Upper lobe of left lung (tissue), 6 donors: ENCODE data around the gene TSPAN7. TPM values are rescaled to one million over a fixed set of nuclear protein-coding genes. Genes with fewer than 3 reads are reported as not detected.

Experiments used
- ATAC-seq, 2 donors: fragments of 200-7000 bp; cut with Tn5 transposase; one replicate each; pipeline ENCODE4 v1.9.1; 2022; ENCODE audit warnings: mild to moderate bottlenecking in 2 of 2, moderate library complexity in 2 of 2; ENCODE audit not compliant: low FRiP score in 2 of 2
- DNase-seq, 2 donors: peaks; one replicate each; pipeline ENCODE4 v3.0.0-alpha.2; 2019 to 2020
- H3K27ac ChIP-seq, 4 donors: fragments of 200-600 bp; sonication (generic); one replicate each; pipeline ENCODE4 v1.5.1; 2016 to 2019
- H3K27me3 ChIP-seq, 4 donors: fragments of 200-600 bp; sonication (generic); one replicate each; pipeline ENCODE4 v1.5.1; 2017 to 2019
- H3K36me3 ChIP-seq, 4 donors: fragments of 200-600 bp; sonication (generic); one replicate each; pipeline ENCODE4 v1.5.1; 2016 to 2019
- H3K4me1 ChIP-seq, 4 donors: fragments of 200-600 bp; sonication (generic); one replicate each; pipeline ENCODE4 v1.5.1; 2018 to 2019
- H3K4me3 ChIP-seq, 4 donors: fragments of 200-600 bp; sonication (generic); one replicate each; pipeline ENCODE4 v1.5.1; 2017 to 2019; ENCODE audit warnings: mild to moderate bottlenecking in 2 of 4, moderate library complexity in 1 of 4
- H3K9me3 ChIP-seq, 4 donors: fragments of 200-600 bp; sonication (generic); one replicate each; pipeline ENCODE4 v1.5.1; 2018 to 2019
- CTCF ChIP-seq, 6 experiments: fragments of 450-650 bp in 4 of 6; fragments of 200-600 bp in 2 of 6; sonication (generic) in 2 of 6; IDR thresholded peaks; one replicate each; pipeline ENCODE4 v1.5.1; 2016 to 2019; ENCODE audit warnings: antibody characterized with exemption in 6 of 6
- EP300 ChIP-seq, 4 donors: sonication (generic); formaldehyde crosslinking; IDR thresholded peaks; one replicate each; pipeline ENCODE4 v1.5.1; 2017; ENCODE audit warnings: antibody characterized with exemption in 4 of 4, control low read depth in 2 of 4
- POLR2A ChIP-seq, 4 donors: fragments of 450-650 bp; IDR thresholded peaks; one replicate each; pipeline ENCODE4 v1.5.1; 2016 to 2017; ENCODE audit warnings: antibody characterized with exemption in 4 of 4, mild to moderate bottlenecking in 2 of 4
- POLR2AphosphoS5 ChIP-seq, 2 donors: sonication (generic); formaldehyde crosslinking; IDR thresholded peaks; one replicate each; pipeline ENCODE4 v1.5.1; 2017; ENCODE audit warnings: antibody characterized with exemption in 2 of 2
- WGBS, 2 donors: methylation state at CpG; one replicate each; pipeline ENCODE4 v1.1.5; 2017 to 2018; 5-methylcytosine and 5-hydroxymethylcytosine counted together
- total RNA-seq, 6 donors: library from RNA; depleted of rRNA in 4 of 6; stranded (reverse); fragments of >200 nt in 4 of 6; gene quantifications; one replicate each; pipeline versions ENCODE4 v1.1.0 to v1.2.1, GENCODE V29; 2016 to 2021
- donor health status: DM: no; HTN: no; CAD: no; lungs with moderate emphysema.
- donor health status: DM: no; HTN: yes; CAD: no; lungs with severe emphysema.

The TSPAN7 gene
- total RNA-seq, 6 donors from 2014 or later = 7.3 to 65.0 (median 49.4) TPM

GRCh38 chrX:38552721-38553120 is 8.6 kb upstream of the TSPAN7 start:
- WGBS, 2 donors = 75 to 92% methylated on average over 1 of the region's 1 CpG
- ATAC-seq = no peak
- H3K27ac ChIP-seq = no peak overlapping the region

GRCh38 chrX:38558686-38559085 is 2.7 kb upstream of the TSPAN7 start:
- no peaks in the 10 kb centered on the region for H3K9me3 ChIP-seq
- no peaks in the 10 kb centered on the region for H3K36me3 ChIP-seq
- TF ChIP-seq POLR2A (IDR thresholded peaks at IDR 0.05) (no peak), CTCF (IDR thresholded peaks at IDR 0.05) (no peak), POLR2AphosphoS5 (IDR thresholded peaks at IDR 0.05) (no peak), EP300 (IDR thresholded peaks at IDR 0.05) (no peak)
- H3K27me3 ChIP-seq = no peaks in the 10 kb centered on the region
- peaks cover 0 to 6% (median 1%) of the 10 kb centered on the region in 4 donors for H3K4me1 ChIP-seq
- ATAC-seq (no peak), DNase-seq (no peak)
- 87% methylated on average over 2 of the region's 2 CpGs; no CpG with 5 or more reads in 1 of the 2 donors for WGBS, 2 donors
- H3K4me3 ChIP-seq = no peak overlapping the region
- H3K27ac ChIP-seq = no peak overlapping the region

More at GRCh38 chrX:38552721-38553120, 8.6 kb upstream of the TSPAN7 start:
- Histone ChIP-seq H3K4me3 (no peak overlapping the region), H3K4me1 (no peaks in the 10 kb centered on the region), H3K36me3 (no peaks in the 10 kb centered on the region), H3K9me3 (peaks cover 0 to 6% (median 0%) of the 10 kb centered on the region in 4 donors), H3K27me3 (no peaks in the 10 kb centered on the region)
- DNase-seq = no peak
- TF ChIP-seq POLR2A (IDR thresholded peaks at IDR 0.05) (no peak), POLR2AphosphoS5 (IDR thresholded peaks at IDR 0.05) (no peak), EP300 (IDR thresholded peaks at IDR 0.05) (no peak), CTCF (IDR thresholded peaks at IDR 0.05) (no peak)

- Histone ChIP-seq H3K27ac (peak overlapping the region in 3 of 4 donors; percentile 30 to 62 (median 39)), H3K4me1 (peaks cover 0 to 6% (median 1%) of the 10 kb centered on the region in 4 donors)
- no peak for ATAC-seq
Measured at GRCh38 chrX:38560776-38561125, 591 bp upstream of the TSPAN7 start.

DNA sequence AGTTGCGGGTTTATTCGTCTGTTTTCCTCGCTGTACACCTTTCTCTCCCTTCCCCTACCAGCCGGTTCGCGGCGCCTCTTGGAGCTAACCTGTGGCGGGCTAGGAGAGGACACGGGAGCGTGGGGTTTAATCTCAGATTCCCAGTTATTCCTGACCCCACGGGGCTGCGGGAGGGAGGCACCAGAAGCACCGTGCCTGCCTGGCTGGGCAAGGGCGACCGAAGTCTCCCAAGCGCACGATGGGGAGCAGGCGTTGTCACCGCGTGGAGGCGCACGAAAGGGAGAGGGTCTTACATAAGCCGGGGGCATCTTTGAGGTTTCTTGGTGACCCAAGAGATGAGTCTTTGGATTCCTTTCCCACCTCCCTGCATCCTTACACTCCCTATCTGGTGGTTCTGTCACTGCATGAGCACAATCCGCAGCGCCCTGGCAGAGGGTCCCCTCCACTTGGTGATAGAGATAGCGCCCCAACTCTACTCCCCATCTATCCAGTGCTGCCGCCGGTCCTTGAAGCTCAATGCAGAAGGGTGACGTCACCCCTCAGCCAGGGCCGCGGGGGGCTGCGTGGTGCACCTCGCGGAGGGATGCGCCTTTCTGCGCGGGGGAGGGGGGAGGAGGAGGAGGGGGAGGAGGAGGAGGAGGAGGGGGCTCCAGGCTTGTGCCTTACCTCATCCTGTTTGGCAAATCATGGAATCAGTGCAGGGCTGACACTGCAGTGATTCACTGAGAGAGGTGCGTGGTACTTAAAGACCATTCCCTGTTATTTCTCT is 793 bp downstream of the TSPAN7 start:
- Histone ChIP-seq H3K9me3 (no peaks in the 10 kb centered on the region), H3K4me1 (peaks cover 0 to 6% (median 1%) of the 10 kb centered on the region in 4 donors), H3K36me3 (no peaks in the 10 kb centered on the region), H3K27ac (peak overlapping the region in 3 of 4 donors; percentile 10 to 72 (median 49)), H3K27me3 (no peaks in the 10 kb centered on the region), H3K4me3 (peak overlapping the region; percentile 43 to 62 (median 55))
- DNase-seq = peak; percentile 28 to 53
- peak; percentile 56 for ATAC-seq
- 2 to 53% methylated on average over 9 to 38 of the region's 38 CpGs for WGBS, 2 donors
- TF ChIP-seq CTCF (IDR thresholded peaks at IDR 0.05) (no peak), POLR2A (IDR thresholded peaks at IDR 0.05) (no peak), POLR2AphosphoS5 (IDR thresholded peaks at IDR 0.05) (no peak), EP300 (IDR thresholded peaks at IDR 0.05) (no peak)

More at GRCh38 chrX:38560776-38561125, 591 bp upstream of the TSPAN7 start:
- Histone ChIP-seq H3K9me3 (no peaks in the 10 kb centered on the region), H3K27me3 (no peaks in the 10 kb centered on the region), H3K4me3 (peak overlapping the region in 3 of 4 donors; percentile 53 to 62 (median 57)), H3K36me3 (no peaks in the 10 kb centered on the region)
- no peak for DNase-seq
- TF ChIP-seq POLR2AphosphoS5 (IDR thresholded peaks at IDR 0.05) = no peak
- no peak for TF ChIP-seq EP300 (IDR thresholded peaks at IDR 0.05)
- no peak for TF ChIP-seq POLR2A (IDR thresholded peaks at IDR 0.05)
- no peak for TF ChIP-seq CTCF (IDR thresholded peaks at IDR 0.05)
- 63 to 67% methylated on average over 6 to 9 of the region's 9 CpGs for WGBS, 2 donors
